Renal pelvis (tissue), 4 donors: ENCODE data around the gene GAPT. TPM values are rescaled to one million over a fixed set of nuclear protein-coding genes. Genes with fewer than 3 reads are reported as not detected.
"Not testable (repeated sequence)": the region's sequence is repeated elsewhere in the genome, so short reads cannot be mapped to it uniquely, and the experiment has no call there.

Experiments used
- DNase-seq: peaks from one replicate; pipeline ENCODE4 v3.0.0-alpha.2; 2013
- polyA plus RNA-seq, 3 donors: library from polyadenylated mRNA; unstranded; fragments of 120-200 nt; gene quantifications; one replicate each; pipeline ENCODE4 v1.2.1, GENCODE V29; 2013; ENCODE audit not compliant: insufficient read length in 3 of 3

Gene GAPT
- polyA plus RNA-seq, 3 donors, result 0.49 to 1.7 (median 0.81) TPM

DNA sequence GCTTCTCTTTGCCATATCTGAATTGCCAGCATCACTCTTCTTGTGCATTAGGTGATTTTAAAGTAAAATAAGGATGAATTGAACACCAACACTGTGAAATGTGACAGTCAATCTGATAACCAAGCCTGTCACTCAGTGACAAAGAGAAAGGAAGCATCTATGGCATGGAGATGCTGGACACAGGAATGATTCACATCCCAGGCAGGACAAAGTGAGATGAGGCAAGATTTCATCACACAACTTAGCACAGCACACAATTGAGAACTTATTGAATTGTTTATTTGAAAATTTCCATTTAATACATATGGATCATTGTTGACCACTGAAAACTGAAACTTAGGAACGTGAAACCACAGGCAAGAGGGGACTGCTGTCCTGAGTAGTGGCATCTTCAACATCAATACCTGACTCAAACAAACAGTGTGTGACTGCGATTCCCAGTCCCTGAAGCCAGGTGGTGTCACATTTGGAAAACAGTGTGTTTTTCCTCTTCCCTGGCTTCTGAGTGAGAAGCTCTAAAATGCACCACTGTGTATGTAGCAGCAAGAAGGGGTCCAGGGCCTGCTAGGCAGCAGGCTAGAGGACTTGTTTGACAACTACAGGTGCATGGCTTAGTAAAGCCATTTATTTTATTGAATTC is 10.7 kb downstream of the GAPT start:
- no peak for DNase-seq

GRCh38 chr5:58503390-58504046 is 12.3 kb downstream of the GAPT start:
- no peak for DNase-seq

DNA sequence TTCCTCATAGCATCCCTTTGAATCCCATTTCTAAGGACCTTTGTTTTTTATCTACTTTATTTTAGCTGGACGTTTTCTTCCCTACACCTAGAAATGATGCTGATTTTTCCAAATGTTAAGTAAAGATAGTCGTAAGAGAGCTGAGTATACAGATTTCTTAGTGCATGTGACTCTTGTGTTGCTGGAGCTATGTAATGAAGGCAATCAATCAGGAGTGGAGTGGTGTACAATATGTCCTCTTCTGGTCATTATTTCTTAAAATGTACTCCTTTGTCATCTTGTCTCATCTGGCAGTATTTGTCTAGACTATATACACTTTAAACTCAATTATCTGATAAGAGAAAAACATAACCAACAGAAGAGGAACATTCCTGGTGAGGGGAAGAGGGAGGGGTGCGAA is 13.5 kb downstream of the GAPT start:
- no peak for DNase-seq

DNA sequence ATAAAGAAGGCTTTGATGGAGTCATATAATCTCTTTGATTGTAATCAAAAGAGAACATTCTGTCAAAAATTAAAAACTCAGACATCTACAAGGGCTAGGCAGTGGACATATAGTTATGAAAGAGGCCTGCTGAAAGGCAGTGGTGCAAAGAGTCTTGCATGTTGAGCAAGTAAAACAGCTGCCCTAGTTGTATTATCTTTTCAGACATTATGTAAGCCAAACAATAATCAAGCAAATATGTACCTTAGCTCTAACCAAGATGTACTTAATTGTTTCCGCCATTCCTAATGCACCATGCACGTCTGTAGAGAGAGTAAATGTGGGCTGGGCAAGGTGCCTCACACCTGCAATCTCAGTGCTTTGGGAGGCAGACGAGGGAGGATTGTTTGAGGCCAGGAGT is 14.3 kb downstream of the GAPT start:
- DNase-seq, result no peak

DNA sequence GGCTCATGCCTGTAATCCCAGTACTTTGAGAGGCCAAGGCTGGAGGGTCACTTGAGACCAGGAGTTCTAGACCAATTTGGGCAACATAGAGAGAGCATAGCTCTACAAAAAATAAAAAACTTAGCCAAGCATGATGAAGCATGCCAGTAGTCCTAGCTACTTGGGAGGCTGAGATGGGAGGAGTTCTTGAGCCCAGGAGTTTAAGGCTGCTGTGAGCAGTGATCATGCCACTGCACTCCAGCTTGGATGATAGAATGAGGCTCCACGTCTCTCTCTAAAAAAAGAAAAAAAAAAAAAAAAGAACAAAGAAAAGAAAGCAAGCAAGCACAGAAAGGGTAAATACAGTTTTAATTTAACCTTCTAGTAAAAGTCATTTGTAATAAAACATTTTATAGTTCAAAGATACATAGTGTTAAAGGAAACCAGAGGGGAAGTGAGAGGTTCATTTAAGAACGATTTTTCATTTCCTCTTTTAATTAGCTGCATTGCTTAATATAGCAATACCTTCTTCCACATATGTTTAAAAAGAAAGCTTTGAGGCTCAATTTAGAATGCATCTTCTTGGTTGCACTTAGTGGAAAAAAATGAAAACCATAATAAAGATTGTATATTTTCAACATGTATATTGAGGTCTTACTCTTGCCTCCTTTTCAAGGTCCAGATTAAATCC is 14.9 kb downstream of the GAPT start:
- DNase-seq, result no peak

DNA sequence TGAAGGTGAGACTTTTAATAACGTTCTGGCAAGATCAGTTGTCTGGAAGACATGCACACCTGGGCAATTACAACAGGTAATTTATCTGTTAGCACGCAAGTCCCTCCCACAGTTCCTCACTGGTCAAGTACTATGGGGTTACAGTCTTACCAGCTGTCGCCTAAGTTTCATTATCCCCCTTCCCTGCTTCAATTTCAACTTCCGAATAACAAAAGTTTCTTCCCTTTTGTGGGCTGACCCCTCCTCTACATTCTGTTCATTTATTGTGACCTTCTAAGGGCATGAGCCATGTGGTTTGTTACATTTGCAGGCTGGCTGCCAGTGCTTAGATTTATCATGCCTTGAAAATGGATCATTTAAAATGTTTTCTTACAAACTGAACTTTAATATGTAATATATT is 16.5 kb downstream of the GAPT start:
- no peak for DNase-seq

DNA sequence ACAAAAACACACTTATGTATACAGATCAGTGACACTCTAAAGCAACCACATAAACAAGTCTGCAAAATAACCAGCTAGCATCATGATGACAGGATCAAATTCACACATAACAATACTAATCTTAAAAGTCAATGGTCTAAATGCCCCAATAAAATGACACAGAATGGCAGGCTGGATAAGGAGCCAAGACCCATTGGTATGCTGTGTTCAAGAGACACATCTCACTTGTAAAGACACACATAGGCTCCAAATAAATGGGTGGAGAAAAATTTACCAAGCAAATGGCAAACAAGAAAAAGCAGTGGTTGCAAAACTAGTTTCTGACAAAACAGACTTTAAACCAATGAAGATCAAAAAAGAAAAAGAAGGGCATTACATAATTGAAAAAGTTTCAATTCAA is 26.0 kb downstream of the GAPT start:
- DNase-seq, result no peak

DNA sequence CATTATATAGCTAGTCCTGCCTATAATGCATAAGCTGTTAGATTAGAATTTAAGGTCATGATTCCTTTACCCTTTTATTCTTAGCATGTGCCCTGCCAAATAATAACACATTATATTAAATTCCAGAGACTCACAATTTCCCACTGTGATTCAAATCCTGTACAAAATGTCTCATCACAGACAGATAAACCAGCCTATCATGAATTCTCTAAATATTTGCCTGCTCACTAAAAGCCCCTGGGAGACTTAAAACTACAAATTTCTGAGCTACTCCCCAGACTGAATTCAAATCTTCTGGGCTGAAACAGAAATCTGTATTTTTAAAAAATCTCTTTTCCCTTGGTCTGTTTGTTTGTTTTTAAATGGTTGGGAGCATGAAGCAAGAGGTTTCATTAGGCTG is 32.7 kb downstream of the GAPT start:
- DNase-seq, result no peak

- no peak for DNase-seq
These were observed 33.3 kb downstream of the GAPT start for GRCh38 chr5:58524571-58524970.

- no peak for DNase-seq
These were observed 39.8 kb downstream of the GAPT start for GRCh38 chr5:58530942-58531490.

GRCh38 chr5:58541935-58542334 is 50.7 kb downstream of the GAPT start:
- not testable (repeated sequence) for DNase-seq

- DNase-seq, result no peak
These were observed 51.5 kb downstream of the GAPT start for GRCh38 chr5:58542709-58543108.

- DNase-seq, result no peak
These were observed 52.5 kb downstream of the GAPT start for GRCh38 chr5:58543723-58544122.

DNA sequence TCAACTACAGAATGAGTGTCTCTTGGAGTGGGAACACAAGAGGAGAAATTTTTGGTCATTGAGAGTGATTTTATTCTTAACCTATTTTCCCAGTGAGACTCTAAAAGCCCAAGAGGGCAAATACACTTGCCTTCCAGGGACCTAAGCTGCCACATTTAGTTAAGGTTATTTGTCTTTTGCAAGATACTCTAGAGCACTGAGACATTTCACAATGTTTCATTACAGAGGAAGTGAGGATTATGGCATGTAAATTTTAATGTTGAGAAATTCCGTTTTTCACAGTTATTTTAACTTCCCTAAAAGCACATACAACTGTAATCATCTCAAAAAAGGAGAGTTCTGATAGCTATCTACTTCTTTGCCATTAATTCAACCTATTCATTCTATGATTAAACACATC is 53.0 kb downstream of the GAPT start:
- no peak for DNase-seq

- DNase-seq, result no peak
These were observed 53.7 kb downstream of the GAPT start for GRCh38 chr5:58544926-58545325.

DNA sequence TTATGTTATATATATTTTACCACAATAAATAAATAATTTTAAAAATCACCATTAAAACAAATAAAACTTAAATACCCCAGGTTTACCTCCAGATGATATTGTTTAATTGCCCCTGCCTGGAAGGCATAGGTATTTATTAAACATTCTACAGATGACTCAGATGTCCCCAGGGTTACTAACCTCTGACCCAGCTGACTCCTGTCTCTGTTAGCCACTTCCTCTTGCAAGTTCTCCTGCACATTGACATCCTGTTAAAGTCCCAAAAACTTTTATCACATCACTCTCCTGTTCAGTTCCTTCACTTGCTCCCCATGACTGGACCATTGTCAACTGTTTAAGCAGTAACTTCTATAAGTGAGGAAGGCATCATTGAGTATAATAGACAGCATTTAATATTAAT is 54.7 kb downstream of the GAPT start:
- no peak for DNase-seq

Other genes with a start within 250 kb of the GAPT start
- gene PLK2, start 31.3 kb upstream of the GAPT start, polyA plus RNA-seq, result 100 to 1,000 TPM; 164 to 179 (median 171) TPM
- 1 to 10 TPM; 1.4 to 3.2 (median 1.9) TPM for gene RAB3C, start 91.6 kb downstream of the GAPT start, polyA plus RNA-seq